ENCODE results near the gene TLE4. TPM values are rescaled to one million over a fixed set of nuclear protein-coding genes. Genes with fewer than 3 reads are reported as not detected.

TLE4 gene
- total RNA-seq, 1 donor from 2014 or later = 17.2 TPM

GRCh38 chr9:79569814-79570447, 1.8 kb upstream of the TLE4 start:
- Histone ChIP-seq H3K36me3 (ENCODE audit: control insufficient read depth, insufficient read depth, low read length) (no peaks in the 10 kb centered on the region), H3K27me3 (ENCODE audit: control insufficient read depth, insufficient read depth, low read length) (no peaks in the 10 kb centered on the region), H3K4me3 (ENCODE audit: low read depth, low read length) (peak overlapping the region; percentile 71)
- no peak for TF ChIP-seq CTCF (IDR thresholded peaks at IDR 0.05; ENCODE audit: insufficient read depth, low read length, poor library complexity, severe bottlenecking)
- DNase-seq (ENCODE audit: low read depth) = no peak

- peak overlapping the region; percentile 71 for H3K4me3 ChIP-seq (ENCODE audit: low read depth, low read length)
- DNase-seq (ENCODE audit: low read depth) = no peak
- H3K36me3 ChIP-seq (ENCODE audit: control insufficient read depth, insufficient read depth, low read length) = no peaks in the 10 kb centered on the region
- H3K27me3 ChIP-seq (ENCODE audit: control insufficient read depth, insufficient read depth, low read length) = no peaks in the 10 kb centered on the region
- no peak for TF ChIP-seq CTCF (IDR thresholded peaks at IDR 0.05; ENCODE audit: insufficient read depth, low read length, poor library complexity, severe bottlenecking)
These were observed 1.1 kb upstream of the TLE4 start for GRCh38 chr9:79570448-79571308.

- no peak for DNase-seq (ENCODE audit: low read depth)
- H3K27me3 ChIP-seq (ENCODE audit: control insufficient read depth, insufficient read depth, low read length) = no peaks in the 10 kb centered on the region
- no peak for TF ChIP-seq CTCF (IDR thresholded peaks at IDR 0.05; ENCODE audit: insufficient read depth, low read length, poor library complexity, severe bottlenecking)
- H3K36me3 ChIP-seq (ENCODE audit: control insufficient read depth, insufficient read depth, low read length) = no peaks in the 10 kb centered on the region
- peak overlapping the region; percentile 80 for H3K4me3 ChIP-seq (ENCODE audit: low read depth, low read length)
These were observed 355 bp downstream of the TLE4 start for GRCh38 chr9:79572032-79572607.

GRCh38 chr9:79572608-79573411, 1.0 kb downstream of the TLE4 start:
- H3K4me3 ChIP-seq (ENCODE audit: low read depth, low read length) = peak overlapping the region; percentile 80
- no peak for TF ChIP-seq CTCF (IDR thresholded peaks at IDR 0.05; ENCODE audit: insufficient read depth, low read length, poor library complexity, severe bottlenecking)
- no peaks in the 10 kb centered on the region for H3K36me3 ChIP-seq (ENCODE audit: control insufficient read depth, insufficient read depth, low read length)
- DNase-seq (ENCODE audit: low read depth) = no peak
- H3K27me3 ChIP-seq (ENCODE audit: control insufficient read depth, insufficient read depth, low read length) = no peaks in the 10 kb centered on the region

GRCh38 chr9:79573412-79573923, 1.7 kb downstream of the TLE4 start:
- Histone ChIP-seq H3K27me3 (ENCODE audit: control insufficient read depth, insufficient read depth, low read length) (no peaks in the 10 kb centered on the region), H3K4me3 (ENCODE audit: low read depth, low read length) (peak overlapping the region; percentile 80), H3K36me3 (ENCODE audit: control insufficient read depth, insufficient read depth, low read length) (no peaks in the 10 kb centered on the region)
- TF ChIP-seq CTCF (IDR thresholded peaks at IDR 0.05; ENCODE audit: insufficient read depth, low read length, poor library complexity, severe bottlenecking) = no peak
- DNase-seq (ENCODE audit: low read depth) = no peak
